HepG2 (cell line): ENCODE results near the gene LCTL. TPM values are rescaled to one million over a fixed set of nuclear protein-coding genes. Genes with fewer than 3 reads are reported as not detected.

Source experiments
- ATAC-seq: fragments of 200-7000 bp; cut with Tn5 transposase; 3 replicates; pipeline ENCODE4 v1.9.1; 2020; ENCODE audit warnings: mild to moderate bottlenecking, moderate library complexity
- BruUV-seq: library from RNA; stranded (reverse); fragments of 400-500 nt; replicated peaks from 2 replicates; lab custom pipeline; 2021; lab: Mats Ljungman, UMichigan
- CTCF ChIA-PET: fragments of 300-600 bp; formaldehyde crosslinking; extraction: SDS; loops from one replicate; lab custom pipeline; 2021; ENCODE audit warnings: low total read pairs, inconsistent platforms, low intra/inter-chr PET ratio; lab: Yijun Ruan, JAX
- POLR2A ChIA-PET: fragments of 350-600 bp; sonication (Branson Sonifier 250); formaldehyde crosslinking; loops from one replicate; lab custom pipeline; 2020; ENCODE audit warnings: antibody characterized with exemption, inconsistent platforms; lab: Yijun Ruan, JAX
- DNase-seq: peaks from one replicate; pipeline ENCODE4 v3.0.0-alpha.2; 2015; ENCODE audit warnings: low spot score
- FAIRE-seq: peaks from 3 replicates; lab custom pipeline; 2011; peaks lifted over from hg19 to GRCh38; lab: Jason Lieb, UNC
- H2AFZ ChIP-seq: one replicate; pipeline ENCODE4 v1.6.1; 2011; ENCODE audit warnings: low read length, inconsistent platforms
- H3K27ac ChIP-seq: fragments of 300-600 bp; 3 replicates; pipeline ENCODE4 v1.8.0; 2011; ENCODE audit warnings: mixed run types, mild to moderate bottlenecking, mixed read lengths, low read length, inconsistent platforms; ENCODE audit not compliant: insufficient read depth; ENCODE audit errors: extremely low read length
- H3K27me3 ChIP-seq, 2 experiments: fragments of 200-600 bp in 1 of 2; 2 replicates in 1 of 2; 3 replicates in 1 of 2; pipeline versions ENCODE4 v1.6.0 to v1.8.0; 2011; ENCODE audit warnings: low read length in 2 of 2, mild to moderate bottlenecking in 2 of 2, moderate library complexity in 2 of 2, inconsistent platforms in 1 of 2; ENCODE audit not compliant: insufficient read depth in 2 of 2, control insufficient read depth in 1 of 2
- H3K36me3 ChIP-seq, 2 experiments: fragments of 200-600 bp in 1 of 2; replicated peaks in 1 of 2; 2 replicates in 1 of 2; 3 replicates in 1 of 2; pipeline versions ENCODE4 v1.5.1 to v1.8.0; 2011; ENCODE audit warnings: low read length in 2 of 2, inconsistent platforms in 1 of 2; ENCODE audit not compliant: insufficient read depth in 2 of 2, control insufficient read depth in 1 of 2
- H3K4me1 ChIP-seq: 2 replicates; pipeline ENCODE4 v1.5.1; 2012; ENCODE audit warnings: low read length, inconsistent platforms; ENCODE audit not compliant: insufficient read depth
- H3K4me2 ChIP-seq: 2 replicates; pipeline ENCODE4 v1.6.0; 2011; ENCODE audit warnings: low read depth, low read length, inconsistent platforms
- H3K4me3 ChIP-seq, 3 experiments: fragments of 200-600 bp in 1 of 3; sonication (generic), shearing (Covaris generic) in 1 of 3; replicated peaks in 1 of 3; 2 replicates each; pipeline ENCODE4 v1.5.1; 2011 to 2016; ENCODE audit warnings: low read length in 3 of 3, inconsistent platforms in 2 of 3, low read depth in 2 of 3, mild to moderate bottlenecking in 2 of 3, control low read depth in 1 of 3, mixed read lengths in 1 of 3; ENCODE audit not compliant: insufficient read depth in 1 of 3
- H3K79me2 ChIP-seq: one replicate; pipeline ENCODE4 v1.6.1; 2011; ENCODE audit warnings: low read length, inconsistent platforms; ENCODE audit not compliant: insufficient read depth
- H3K9ac ChIP-seq: 2 replicates; pipeline ENCODE4 v1.6.0; 2011; ENCODE audit warnings: mild to moderate bottlenecking, low read depth, low read length, inconsistent platforms; ENCODE audit not compliant: insufficient read depth
- H3K9me3 ChIP-seq: 2 replicates; pipeline ENCODE4 v1.5.1; 2012; ENCODE audit warnings: mild to moderate bottlenecking, low read length
- H4K20me1 ChIP-seq: 2 replicates; pipeline ENCODE4 v1.6.0; 2011; ENCODE audit warnings: inconsistent platforms, mild to moderate bottlenecking, low read length, moderate library complexity; ENCODE audit not compliant: insufficient read depth
- DNMT3B ChIP-seq: conservative IDR thresholded peaks from 2 replicates; pipeline ENCODE4 v1.6.1; 2016; ENCODE audit warnings: missing biosample characterization, control low read depth
- FOSL1 ChIP-seq: sonication (generic); formaldehyde crosslinking; IDR thresholded peaks from 2 replicates; pipeline ENCODE4 v1.9.0; 2021; ENCODE audit warnings: missing genetic modification reagents, borderline replicate concordance
- NFE2 ChIP-seq: sonication (generic); formaldehyde crosslinking; IDR thresholded peaks from 2 replicates; pipeline ENCODE4 v1.4.0; 2020; ENCODE audit warnings: missing genetic modification reagents
- NONO ChIP-seq, 2 experiments: fragments of 450-650 bp in 1 of 2; sonication (generic) in 1 of 2; formaldehyde crosslinking in 1 of 2; IDR thresholded peaks in 1 of 2; conservative IDR thresholded peaks in 1 of 2; 2 replicates each; pipeline versions ENCODE4 v1.6.1 to v1.8.0; 2017 to 2022; ENCODE audit warnings: mild to moderate bottlenecking in 1 of 2, missing genetic modification reagents in 1 of 2, moderate library complexity in 1 of 2
- ONECUT2 ChIP-seq: sonication (generic); formaldehyde crosslinking; IDR thresholded peaks from 2 replicates; pipeline ENCODE4 v1.4.0; 2020; ENCODE audit warnings: missing genetic modification reagents
- SALL2 ChIP-seq: sonication (generic); formaldehyde crosslinking; IDR thresholded peaks from 2 replicates; pipeline ENCODE4 v1.8.1; 2023; ENCODE audit warnings: mild to moderate bottlenecking, missing genetic modification reagents, inconsistent platforms
- ZBTB20 ChIP-seq: sonication (generic); formaldehyde crosslinking; IDR thresholded peaks from 2 replicates; pipeline ENCODE4 v1.8.1; 2023; ENCODE audit warnings: missing genetic modification reagents, low read depth, mild to moderate bottlenecking, borderline replicate concordance
- ZNF10 ChIP-seq: sonication (generic); formaldehyde crosslinking; IDR thresholded peaks from 2 replicates; pipeline ENCODE4 v1.4.0; 2020; ENCODE audit warnings: mild to moderate bottlenecking, low read depth, missing genetic modification reagents, borderline replicate concordance
- ZNF121 ChIP-seq: sonication (generic); formaldehyde crosslinking; IDR thresholded peaks from 2 replicates; pipeline ENCODE4 v1.5.0; 2020; ENCODE audit warnings: mild to moderate bottlenecking, missing genetic modification reagents
- ZNF331 ChIP-seq: sonication (generic); formaldehyde crosslinking; IDR thresholded peaks from 2 replicates; pipeline ENCODE4 v1.4.0; 2020; ENCODE audit warnings: missing genetic modification reagents
- ZNF34 ChIP-seq: sonication (generic); formaldehyde crosslinking; IDR thresholded peaks from 2 replicates; pipeline ENCODE4 v1.4.0; 2020; ENCODE audit warnings: mild to moderate bottlenecking, missing genetic modification reagents, borderline replicate concordance
- ZNF431 ChIP-seq: sonication (generic); formaldehyde crosslinking; IDR thresholded peaks from 2 replicates; pipeline ENCODE4 v1.9.0; 2022; ENCODE audit warnings: missing genetic modification reagents, low read depth, mild to moderate bottlenecking, borderline replicate concordance
- ZNF619 ChIP-seq: sonication (generic); formaldehyde crosslinking; IDR thresholded peaks from 2 replicates; pipeline ENCODE4 v1.4.0; 2020; ENCODE audit warnings: mild to moderate bottlenecking, missing genetic modification reagents
- ZNF724P ChIP-seq: sonication (generic); formaldehyde crosslinking; IDR thresholded peaks from 2 replicates; pipeline ENCODE4 v1.8.0; 2022; ENCODE audit warnings: missing genetic modification reagents, borderline replicate concordance
- ZNF746 ChIP-seq: sonication (generic); formaldehyde crosslinking; IDR thresholded peaks from 2 replicates; pipeline ENCODE4 v1.8.0; 2022; ENCODE audit warnings: mild to moderate bottlenecking, missing genetic modification reagents
- ZNF782 ChIP-seq: sonication (generic); formaldehyde crosslinking; IDR thresholded peaks from 2 replicates; pipeline ENCODE4 v1.4.0; 2020; ENCODE audit warnings: missing genetic modification reagents, mild to moderate bottlenecking, borderline replicate concordance
- ZSCAN31 ChIP-seq: sonication (generic); formaldehyde crosslinking; IDR thresholded peaks from 2 replicates; pipeline ENCODE4 v1.5.0; 2020; ENCODE audit warnings: low read depth, mild to moderate bottlenecking, missing genetic modification reagents
- WGBS: methylation state at CpG from one replicate; pipeline ENCODE4 v1.1.6; 2017; ENCODE audit warnings: low lambda C conversion rate; 5-methylcytosine and 5-hydroxymethylcytosine counted together
- in situ Hi-C: cut with HindIII; loops from 2 replicates; pipeline ENCODE4 v1.10.0; 2017; ENCODE audit warnings: low pct_unique_long_range_greater_than_20kb; ENCODE audit not compliant: extremely low pct_ligation_motif_present
- intact Hi-C: fragments of 100-400 bp; cut with micrococcal nuclease; formaldehyde crosslinking; loops from one replicate; pipeline ENCODE4 v1.10.0; 2022; ENCODE audit not compliant: unreplicated experiment
- polyA plus RNA-seq, 8 experiments: library from polyadenylated mRNA; depleted of rRNA in 3 of 8; stranded (reverse) in 7 of 8; unstranded in 1 of 8; fragments of >200 nt; fragmentation: Illumina TruSeq in 4 of 8; extraction: Trizol in 4 of 8; gene quantifications; 2 replicates each; pipeline versions ENCODE4 v1.2.1 to v1.2.3, GENCODE V29; 2011 to 2016; ENCODE audit warnings: low read depth in 4 of 8, missing spikeins in 1 of 8, mixed read lengths in 1 of 8; ENCODE audit not compliant: insufficient read depth in 1 of 8
- total RNA-seq, 5 experiments: library from RNA; depleted of rRNA; stranded (reverse); fragments of >200 nt; fragmentation: Illumina TruSeq; extraction: Trizol; gene quantifications; 2 replicates each; pipeline ENCODE4 v1.2.3, GENCODE V29; 2016; ENCODE audit warnings: low read depth in 1 of 5
- TF ChIP-seq, protein P1 (sequence below): sonication (generic); formaldehyde crosslinking; IDR thresholded peaks from 2 replicates; pipeline ENCODE4 v1.4.0; 2020; ENCODE audit warnings: missing genetic modification reagents

The LCTL gene
- total and polyA plus RNA-seq, 2 of the 13 experiments (the other 11 are each of a cell fraction or from before 2014, with no cell fraction given): 0.96 to 1.4 TPM

DNA sequence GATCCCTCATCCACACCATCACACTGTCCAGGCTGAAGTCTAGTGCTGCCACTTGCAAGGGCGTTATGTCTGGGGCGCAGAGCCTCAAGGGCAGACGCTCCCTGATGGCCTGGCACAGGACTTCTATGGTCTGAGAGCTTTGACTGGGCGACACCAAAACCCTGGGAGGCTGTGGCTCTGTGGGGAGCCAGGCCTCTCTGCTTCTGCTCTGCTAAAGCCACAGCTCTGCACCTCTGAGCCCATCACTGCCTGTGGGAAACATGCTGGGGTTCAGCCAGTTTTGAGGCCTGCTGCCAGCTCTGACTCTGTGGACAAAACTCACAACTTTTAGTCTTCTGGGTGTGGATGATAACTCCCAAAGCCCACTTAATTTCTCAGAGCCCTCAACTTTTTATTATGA, 6.3 kb upstream of the LCTL start:
- BruUV-seq: no TSS peak
- H3K27me3 ChIP-seq: peaks cover 0 to 1% of the 10 kb centered on the region in 2 experiments; a peak in 1 of 5 replicates
- intact Hi-C loops: no loop called here
- H3K9ac ChIP-seq: no peak overlapping the region
- DNase-seq (no peak), ATAC-seq (no peak), FAIRE-seq (no peak)
- no peaks in the 10 kb centered on the region for H3K79me2 ChIP-seq
- no peaks in the 10 kb centered on the region for H3K9me3 ChIP-seq
- H3K4me3 ChIP-seq: no peak overlapping the region
- peaks cover 2% of the 10 kb centered on the region; the same call in 1 of the 2 replicates for H3K4me1 ChIP-seq
- no peaks in the 10 kb centered on the region for H3K36me3 ChIP-seq
- no peaks in the 10 kb centered on the region for H4K20me1 ChIP-seq
- in situ Hi-C loops: no loop called here
- WGBS: 20% methylated on average over 1 of the region's 4 CpGs
- H3K4me2 ChIP-seq: no peak overlapping the region
- ChIA-PET CTCF (no interaction called here), POLR2A (no interaction called here)
- no peak overlapping the region for H2AFZ ChIP-seq
- TF ChIP-seq ONECUT2 (CRISPR knock-in tag) (no peak), ZBTB20 (CRISPR knock-in tag) (no peak), ZNF619 (CRISPR knock-in tag) (no peak), ZNF724P (CRISPR knock-in tag) (no peak), ZNF782 (CRISPR knock-in tag) (no peak)
- no peak overlapping the region for H3K27ac ChIP-seq

DNA sequence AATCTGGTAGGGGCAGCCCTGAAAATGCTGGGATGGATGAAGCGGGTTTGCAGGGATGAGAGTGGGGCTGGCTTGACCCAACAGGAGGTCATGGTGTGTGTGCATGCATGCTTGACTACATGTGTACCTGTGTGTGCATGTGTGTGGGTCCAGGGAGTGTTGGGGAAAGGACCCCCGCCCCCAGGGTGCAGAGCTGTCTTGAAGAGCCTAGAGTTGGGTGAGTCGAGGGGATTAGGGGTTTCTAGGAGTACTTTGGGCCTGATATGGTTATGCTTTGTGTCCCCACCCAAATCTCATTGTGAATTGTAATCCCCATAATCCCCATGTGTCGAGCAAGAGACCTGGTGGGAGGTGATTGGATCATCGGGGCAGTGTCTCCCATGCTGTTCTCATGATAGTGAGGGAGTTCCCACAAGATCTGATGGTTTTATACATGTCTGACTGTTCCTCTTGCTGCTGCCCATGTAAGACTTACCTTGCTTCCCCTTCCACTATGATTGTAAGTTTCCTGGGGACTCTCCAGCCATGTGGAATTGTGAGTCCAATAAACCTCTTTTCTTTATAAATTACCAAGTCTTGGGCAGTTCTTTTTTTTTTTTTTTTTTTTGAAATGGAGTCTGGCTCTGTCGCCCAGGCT, 5.2 kb upstream of the LCTL start:
- no peak for DNase-seq
- H3K9ac ChIP-seq: no peak overlapping the region
- CTCF ChIA-PET: no interaction called here
- POLR2A ChIA-PET: interaction anchor here (0.8 kb wide), 1 partner anchor 11 kb away, joined by 3 read pairs; no protein-coding TSS in a partner anchor
- H3K27ac ChIP-seq: no peak overlapping the region
- H3K4me1 ChIP-seq: peaks cover 14% of the 10 kb centered on the region
- no peaks in the 10 kb centered on the region for H3K36me3 ChIP-seq
- H4K20me1 ChIP-seq: no peaks in the 10 kb centered on the region
- in situ Hi-C loops (no loop called here), intact Hi-C loops (no loop called here)
- no peak overlapping the region for H2AFZ ChIP-seq
- no peak overlapping the region for H3K4me2 ChIP-seq
- no peak for FAIRE-seq
- H3K9me3 ChIP-seq: no peaks in the 10 kb centered on the region
- peaks cover 0 to 1% of the 10 kb centered on the region in 2 experiments; a peak in 1 of 5 replicates for H3K27me3 ChIP-seq
- H3K79me2 ChIP-seq: no peaks in the 10 kb centered on the region
- BruUV-seq: no TSS peak
- H3K4me3 ChIP-seq: no peak overlapping the region
- WGBS: 40% methylated on average over 4 of the region's 6 CpGs
- ATAC-seq: no peak
- TF ChIP-seq ZNF331 (no peak), SALL2 (CRISPR knock-in tag) (no peak), ZNF121 (CRISPR knock-in tag) (no peak), ZNF431 (CRISPR knock-in tag) (no peak), ZNF10 (no peak), NONO (IDR thresholded peaks at IDR 0.05) (no peak), NONO (CRISPR knock-in tag; conservative IDR thresholded peaks at IDR 0.05) (no peak), DNMT3B (CRISPR knock-in tag) (no peak), ZNF746 (CRISPR knock-in tag) (no peak), FOSL1 (no peak), ZSCAN31 (CRISPR knock-in tag) (no peak), ZNF34 (CRISPR knock-in tag) (no peak), NFE2 (CRISPR knock-in tag) (no peak)
- TF ChIP-seq, protein P1, sequence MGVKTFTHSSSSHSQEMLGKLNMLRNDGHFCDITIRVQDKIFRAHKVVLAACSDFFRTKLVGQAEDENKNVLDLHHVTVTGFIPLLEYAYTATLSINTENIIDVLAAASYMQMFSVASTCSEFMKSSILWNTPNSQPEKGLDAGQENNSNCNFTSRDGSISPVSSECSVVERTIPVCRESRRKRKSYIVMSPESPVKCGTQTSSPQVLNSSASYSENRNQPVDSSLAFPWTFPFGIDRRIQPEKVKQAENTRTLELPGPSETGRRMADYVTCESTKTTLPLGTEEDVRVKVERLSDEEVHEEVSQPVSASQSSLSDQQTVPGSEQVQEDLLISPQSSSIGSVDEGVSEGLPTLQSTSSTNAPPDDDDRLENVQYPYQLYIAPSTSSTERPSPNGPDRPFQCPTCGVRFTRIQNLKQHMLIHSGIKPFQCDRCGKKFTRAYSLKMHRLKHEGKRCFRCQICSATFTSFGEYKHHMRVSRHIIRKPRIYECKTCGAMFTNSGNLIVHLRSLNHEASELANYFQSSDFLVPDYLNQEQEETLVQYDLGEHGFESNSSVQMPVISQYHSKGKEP (CRISPR knock-in tag): no peak
